GM12874 (cell line): Measurements from ENCODE around the gene SNX1.

Experiments used
- CTCF ChIP-seq: IDR thresholded peaks from 2 replicates; pipeline ENCODE4 v1.5.1; 2011; ENCODE audit warnings: low read depth, mild to moderate bottlenecking, control low read depth, low read length, moderate library complexity; ENCODE audit not compliant: insufficient read depth

Gene SNX1

GRCh38 chr15:64130159-64130558 lies 34.4 kb downstream of the SNX1 start:
- no peak for TF ChIP-seq CTCF

DNA sequence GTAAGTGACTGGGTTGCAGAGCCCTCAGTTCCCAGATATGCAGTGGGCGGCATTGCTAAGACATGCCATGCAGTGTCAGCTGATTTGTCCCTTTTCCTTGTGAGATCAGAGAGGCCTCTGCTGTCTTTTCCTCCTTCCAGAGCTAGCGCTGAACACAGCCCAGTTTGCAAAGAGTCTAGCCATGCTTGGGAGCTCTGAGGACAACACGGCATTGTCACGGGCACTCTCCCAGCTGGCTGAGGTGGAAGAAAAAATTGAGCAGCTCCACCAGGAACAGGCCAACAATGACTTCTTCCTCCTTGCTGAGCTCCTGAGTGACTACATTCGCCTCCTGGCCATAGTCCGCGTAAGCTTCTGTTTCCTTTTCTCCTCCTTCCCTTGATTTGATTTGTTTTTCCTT lies 35.8 kb downstream of the SNX1 start:
- TF ChIP-seq CTCF = no peak

GRCh38 chr15:64132217-64132616 lies 36.4 kb downstream of the SNX1 start:
- TF ChIP-seq CTCF = no peak

GRCh38 chr15:64133623-64134344 lies 38.0 kb downstream of the SNX1 start:
- TF ChIP-seq CTCF = no peak

DNA sequence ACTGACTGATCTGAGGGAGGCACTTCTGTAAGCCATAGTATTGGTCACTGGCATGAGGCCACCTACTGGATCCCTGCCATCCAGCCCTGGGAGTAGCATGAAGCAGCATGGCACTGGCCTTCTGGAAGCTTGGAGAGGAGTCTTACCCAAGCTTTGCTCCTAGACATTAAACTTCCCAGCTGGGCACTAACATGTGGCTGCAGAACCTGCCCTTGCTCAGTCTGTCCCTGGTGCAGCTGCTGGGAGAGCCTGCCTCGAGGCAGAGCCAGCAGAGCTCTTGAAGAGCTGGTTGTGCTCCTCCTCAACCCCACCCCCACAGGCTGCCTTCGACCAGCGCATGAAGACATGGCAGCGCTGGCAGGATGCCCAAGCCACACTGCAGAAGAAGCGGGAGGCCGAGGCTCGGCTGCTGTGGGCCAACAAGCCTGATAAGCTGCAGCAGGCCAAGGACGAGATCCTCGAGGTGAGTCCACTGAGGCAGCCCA lies 38.6 kb downstream of the SNX1 start:
- no peak for TF ChIP-seq CTCF

DNA sequence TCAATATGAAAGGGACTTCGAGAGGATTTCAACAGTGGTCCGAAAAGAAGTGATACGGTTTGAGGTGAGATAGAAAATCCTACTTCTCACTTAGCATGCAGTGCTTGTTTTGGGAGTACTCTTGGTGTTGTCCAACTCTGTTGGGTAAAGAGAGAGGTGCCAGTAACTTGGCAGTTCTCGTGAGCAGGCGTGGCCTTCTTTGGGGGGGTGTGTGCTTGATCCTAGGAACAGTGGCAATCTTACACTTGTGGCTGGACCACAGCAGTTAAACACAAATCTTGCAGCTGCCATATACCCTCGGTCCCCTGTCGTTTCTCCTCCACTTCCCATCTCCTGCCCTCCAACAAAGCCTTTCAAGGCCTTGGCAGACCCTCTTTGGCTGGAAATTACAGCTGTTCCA lies 40.6 kb downstream of the SNX1 start:
- TF ChIP-seq CTCF = no peak

GRCh38 chr15:64137226-64137833 lies 41.5 kb downstream of the SNX1 start:
- TF ChIP-seq CTCF = 0 out of 2 replicates have a peak, but pooled peaks have one; percentile 18
